NT2/D1 (cell line): ENCODE data around the gene CLDN20.

Experiments
- DNase-seq: peaks from one replicate; pipeline ENCODE4 v3.0.0-alpha.2; 2011; ENCODE audit warnings: low read depth, low spot score
- H3K27me3 ChIP-seq: 2 replicates; pipeline ENCODE4 v1.6.0; 2011; ENCODE audit warnings: mild to moderate bottlenecking; ENCODE audit not compliant: insufficient read length, insufficient read depth
- H3K36me3 ChIP-seq: 2 replicates; pipeline ENCODE4 v1.6.1; 2011; ENCODE audit warnings: mild to moderate bottlenecking, low read length, mixed read lengths; ENCODE audit not compliant: insufficient read depth, insufficient read length
- H3K4me1 ChIP-seq: 2 replicates; pipeline ENCODE4 v1.5.1; 2011; ENCODE audit not compliant: insufficient read depth, insufficient read length
- H3K4me3 ChIP-seq: 2 replicates; pipeline ENCODE4 v1.5.1; 2011; ENCODE audit warnings: low read depth; ENCODE audit not compliant: insufficient read length
- H3K9ac ChIP-seq: 2 replicates; pipeline ENCODE4 v1.6.0; 2011; ENCODE audit warnings: low read depth; ENCODE audit not compliant: insufficient read length
- H3K9me3 ChIP-seq: 2 replicates; pipeline ENCODE4 v1.5.1; 2011; ENCODE audit warnings: mild to moderate bottlenecking, low read length; ENCODE audit not compliant: insufficient read depth
- SUZ12 ChIP-seq: IDR thresholded peaks from 2 replicates; pipeline ENCODE4 v1.6.1; 2011; ENCODE audit not compliant: insufficient read length, insufficient read depth; ENCODE audit errors: extremely low read depth
- YY1 ChIP-seq: IDR thresholded peaks from 2 replicates; pipeline ENCODE4 v1.6.1; 2011; ENCODE audit not compliant: insufficient read length, insufficient read depth
- ZNF274 ChIP-seq: IDR thresholded peaks from 2 replicates; pipeline ENCODE4 v1.6.1; 2011; ENCODE audit warnings: mild to moderate bottlenecking, low read depth, low read length

Gene CLDN20

GRCh38 chr6:155254139-155254538 is 9.7 kb upstream of the CLDN20 start:
- TF ChIP-seq YY1 (no peak), ZNF274 (no peak), SUZ12 (no peak)
- Histone ChIP-seq H3K4me1 (peaks cover 6% of the 10 kb centered on the region), H3K9ac (no peak overlapping the region), H3K27me3 (no peaks in the 10 kb centered on the region), H3K9me3 (no peaks in the 10 kb centered on the region), H3K4me3 (no peak overlapping the region), H3K36me3 (peaks cover 75% of the 10 kb centered on the region)
- DNase-seq, result no peak

DNA sequence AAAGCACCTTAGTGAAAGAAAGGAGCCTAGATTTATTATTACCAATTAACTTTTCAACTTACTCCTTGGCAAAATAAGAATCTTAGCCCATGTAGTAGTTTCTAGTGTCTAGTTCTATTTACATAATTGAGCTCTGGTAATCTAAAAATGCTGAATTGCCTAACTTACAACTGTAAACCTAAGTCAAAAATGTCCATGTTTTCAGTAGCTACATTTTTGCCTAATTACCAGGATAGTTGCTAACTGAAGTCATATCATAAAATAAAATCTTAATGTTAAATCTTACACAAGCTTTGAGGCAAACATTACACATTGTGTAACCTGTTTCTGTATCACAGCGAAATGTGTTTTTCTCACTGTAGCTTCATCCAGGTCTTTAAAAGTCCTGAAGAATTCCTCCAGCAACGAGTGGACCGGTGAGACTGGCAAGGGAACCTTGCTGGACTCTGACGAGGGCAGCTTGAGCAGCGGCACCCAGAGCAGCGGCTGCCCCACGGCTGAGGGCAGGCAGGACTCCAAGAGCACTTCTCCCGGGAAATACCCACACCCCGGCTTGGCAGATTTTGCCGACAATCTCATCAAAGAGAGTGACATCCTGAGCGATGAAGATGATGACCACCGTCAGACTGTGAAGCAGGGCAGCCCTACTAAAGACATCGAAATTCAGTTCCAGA is 7.6 kb upstream of the CLDN20 start:
- H3K36me3 ChIP-seq, result peaks cover 76% of the 10 kb centered on the region
- H3K4me3 ChIP-seq, result no peak overlapping the region
- H3K27me3 ChIP-seq, result no peaks in the 10 kb centered on the region
- H3K4me1 ChIP-seq, result peaks cover 6% of the 10 kb centered on the region
- TF ChIP-seq YY1 (no peak), SUZ12 (no peak), ZNF274 (no peak)
- H3K9ac ChIP-seq, result no peak overlapping the region
- DNase-seq, result no peak
- no peaks in the 10 kb centered on the region for H3K9me3 ChIP-seq

DNA sequence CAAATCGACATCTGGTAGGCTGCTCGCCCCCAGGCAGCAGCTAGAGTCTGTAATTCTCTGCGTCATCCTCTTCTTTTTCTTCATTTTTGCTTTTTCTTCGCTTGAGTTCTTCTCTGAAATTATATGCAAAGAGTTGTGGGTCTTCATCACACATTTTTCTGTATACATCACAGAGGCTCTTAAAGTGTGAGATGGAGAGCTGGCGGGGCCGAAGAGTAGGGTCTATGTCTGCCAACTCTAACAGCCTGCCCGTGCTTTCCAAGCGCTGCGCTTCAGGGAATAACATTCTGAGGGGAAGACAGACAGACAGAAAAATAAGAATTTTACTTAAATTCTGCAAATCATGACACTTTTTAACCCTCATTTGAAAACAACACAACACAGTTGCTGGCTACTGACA is 6.0 kb upstream of the CLDN20 start:
- H3K27me3 ChIP-seq, result no peaks in the 10 kb centered on the region
- no peak for DNase-seq
- H3K9me3 ChIP-seq, result no peaks in the 10 kb centered on the region
- peaks cover 3% of the 10 kb centered on the region for H3K4me1 ChIP-seq
- no peak overlapping the region for H3K4me3 ChIP-seq
- no peak overlapping the region for H3K9ac ChIP-seq
- peaks cover 70% of the 10 kb centered on the region for H3K36me3 ChIP-seq
- TF ChIP-seq YY1 (no peak), SUZ12 (no peak)

DNA sequence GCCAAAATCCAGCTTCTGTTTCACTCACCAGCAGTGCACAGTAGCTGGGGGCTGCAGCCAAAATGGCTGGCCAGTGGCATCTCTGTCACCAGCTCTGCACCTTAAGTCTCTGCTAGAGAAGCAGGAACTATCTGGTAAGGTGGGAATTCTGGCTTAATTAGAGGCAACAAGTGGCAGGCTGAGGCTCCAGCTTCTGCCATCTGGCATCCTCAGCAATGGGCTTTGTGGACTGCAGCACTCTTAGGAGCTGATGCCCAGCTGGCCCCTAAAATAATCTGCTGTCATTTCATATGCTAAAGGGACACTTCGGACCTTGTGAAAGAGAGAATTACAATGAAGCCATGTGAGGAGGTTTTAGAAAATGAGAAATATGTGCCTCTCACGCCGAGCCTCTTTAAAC is 4.6 kb upstream of the CLDN20 start:
- Histone ChIP-seq H3K27me3 (no peaks in the 10 kb centered on the region), H3K9ac (no peak overlapping the region), H3K9me3 (no peaks in the 10 kb centered on the region), H3K4me1 (peaks cover 2% of the 10 kb centered on the region), H3K36me3 (peaks cover 67% of the 10 kb centered on the region), H3K4me3 (no peak overlapping the region)
- no peak for DNase-seq
- no peak for TF ChIP-seq SUZ12
- no peak for TF ChIP-seq YY1
- no peak for TF ChIP-seq ZNF274

- Histone ChIP-seq H3K9ac (no peak overlapping the region), H3K27me3 (no peaks in the 10 kb centered on the region), H3K4me3 (no peak overlapping the region), H3K9me3 (no peaks in the 10 kb centered on the region), H3K4me1 (peaks cover 2% of the 10 kb centered on the region), H3K36me3 (peaks cover 60% of the 10 kb centered on the region)
- TF ChIP-seq ZNF274 (no peak), SUZ12 (no peak), YY1 (no peak)
- no peak for DNase-seq
These were observed 3.9 kb upstream of the CLDN20 start for GRCh38 chr6:155259897-155260296.

GRCh38 chr6:155260686-155261085 is 3.1 kb upstream of the CLDN20 start:
- Histone ChIP-seq H3K9me3 (no peaks in the 10 kb centered on the region), H3K4me1 (peaks cover 2% of the 10 kb centered on the region), H3K36me3 (peaks cover 55% of the 10 kb centered on the region), H3K9ac (no peak overlapping the region), H3K4me3 (no peak overlapping the region), H3K27me3 (no peaks in the 10 kb centered on the region)
- no peak for DNase-seq
- TF ChIP-seq ZNF274, result no peak
- no peak for TF ChIP-seq SUZ12
- TF ChIP-seq YY1, result no peak

DNA sequence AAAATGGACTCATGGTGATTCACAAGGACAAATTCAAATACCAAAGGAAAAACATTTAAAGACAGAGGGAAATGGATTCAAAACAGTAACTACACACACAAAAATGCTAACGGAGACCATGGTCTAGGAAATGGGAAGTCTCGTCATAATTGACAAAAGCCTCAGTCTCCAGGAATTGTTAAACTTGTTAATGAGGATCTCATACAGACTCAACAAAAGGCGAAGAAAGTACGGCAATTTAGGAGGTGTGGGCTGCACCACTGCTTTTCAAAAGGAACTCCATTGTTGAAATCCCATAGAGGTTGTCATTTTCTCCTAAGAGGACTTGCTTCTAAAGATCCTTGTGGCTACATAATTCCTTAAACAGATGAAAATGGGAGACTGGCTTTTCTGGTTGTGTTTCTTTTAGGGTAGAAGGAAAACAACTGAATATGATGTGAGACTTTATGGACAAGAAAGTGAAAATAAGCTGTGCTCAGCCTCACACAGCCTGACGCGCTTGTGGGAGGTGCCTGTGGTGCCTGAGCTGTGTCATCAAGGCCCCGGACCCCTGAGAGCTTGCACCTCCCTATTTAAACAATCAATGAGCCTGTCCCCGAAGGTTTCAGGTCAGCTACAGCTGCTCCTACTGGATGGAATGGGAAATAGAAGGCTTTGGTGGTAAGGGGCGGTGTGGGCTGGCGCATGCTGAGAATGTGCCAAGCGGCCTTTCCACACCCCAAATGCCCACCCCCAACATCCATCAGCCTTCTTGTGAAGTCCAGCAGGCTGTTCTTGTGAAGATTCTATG is 2.5 kb upstream of the CLDN20 start:
- no peak overlapping the region for H3K4me3 ChIP-seq
- DNase-seq, result no peak
- H3K4me1 ChIP-seq, result peaks cover 2% of the 10 kb centered on the region
- peaks cover 53% of the 10 kb centered on the region for H3K36me3 ChIP-seq
- H3K9ac ChIP-seq, result no peak overlapping the region
- H3K27me3 ChIP-seq, result no peaks in the 10 kb centered on the region
- TF ChIP-seq YY1 (no peak), SUZ12 (no peak)
- H3K9me3 ChIP-seq, result no peaks in the 10 kb centered on the region

GRCh38 chr6:155262655-155263054 is 1.2 kb upstream of the CLDN20 start:
- H3K9ac ChIP-seq, result no peak overlapping the region
- H3K4me1 ChIP-seq, result peaks cover 2% of the 10 kb centered on the region
- TF ChIP-seq YY1, result no peak
- TF ChIP-seq SUZ12, result no peak
- DNase-seq, result no peak
- no peak overlapping the region for H3K4me3 ChIP-seq
- H3K36me3 ChIP-seq, result peaks cover 44% of the 10 kb centered on the region
- no peaks in the 10 kb centered on the region for H3K27me3 ChIP-seq
- no peaks in the 10 kb centered on the region for H3K9me3 ChIP-seq
